Smooth muscle cell (in vitro differentiated cells): Measurements from ENCODE around the gene THAP12. TPM values are rescaled to one million over a fixed set of nuclear protein-coding genes. Genes with fewer than 3 reads are reported as not detected.

Source experiments
- DNase-seq: peaks from one replicate; lab custom pipeline; 2025; ENCODE audit not compliant: unreplicated experiment; lab: John Stamatoyannopoulos, UW
- H2AFZ ChIP-seq: fragments of 200-600 bp; sonication (generic); 2 replicates; pipeline ENCODE4 v1.6.0; 2016; ENCODE audit warnings: antibody characterized with exemption, low read depth, mild to moderate bottlenecking
- H3F3A ChIP-seq: fragments of 200-600 bp; sonication (generic); 2 replicates; pipeline ENCODE4 v1.6.0; 2017; ENCODE audit warnings: antibody characterized with exemption, low read depth
- H3K27ac ChIP-seq: fragments of 200-600 bp; sonication (generic); 2 replicates; pipeline ENCODE4 v1.5.1; 2016; ENCODE audit warnings: low read depth, mild to moderate bottlenecking
- H3K27me3 ChIP-seq: fragments of 200-600 bp; sonication (generic); 2 replicates; pipeline ENCODE4 v1.6.1; 2016; ENCODE audit warnings: low read depth, mild to moderate bottlenecking
- H3K36me3 ChIP-seq: fragments of 200-600 bp; sonication (generic); 2 replicates; pipeline ENCODE4 v1.5.1; 2016; ENCODE audit warnings: low read depth
- H3K4me1 ChIP-seq: fragments of 200-600 bp; sonication (generic); 2 replicates; pipeline ENCODE4 v1.5.1; 2016; ENCODE audit warnings: low read depth
- H3K4me2 ChIP-seq: fragments of 200-600 bp; sonication (generic); 2 replicates; pipeline ENCODE4 v1.6.0; 2016; ENCODE audit warnings: mild to moderate bottlenecking
- H3K4me3 ChIP-seq: fragments of 200-600 bp; sonication (generic); 2 replicates; pipeline ENCODE4 v1.5.1; 2016; ENCODE audit warnings: mild to moderate bottlenecking
- H3K79me2 ChIP-seq: fragments of 200-600 bp; sonication (generic); 2 replicates; pipeline ENCODE4 v1.6.0; 2016; ENCODE audit warnings: low read depth, mild to moderate bottlenecking
- H3K9ac ChIP-seq: fragments of 200-600 bp; sonication (generic); 2 replicates; pipeline ENCODE4 v1.6.0; 2016; ENCODE audit warnings: low read depth
- H3K9me3 ChIP-seq: fragments of 200-600 bp; sonication (generic); replicated peaks from 2 replicates; pipeline ENCODE4 v1.5.1; 2016; ENCODE audit warnings: low read depth
- H4K20me1 ChIP-seq: fragments of 200-600 bp; sonication (generic); 2 replicates; pipeline ENCODE4 v1.6.0; 2016; ENCODE audit warnings: low read depth
- CTCF ChIP-seq: fragments of 200-600 bp; sonication (generic); IDR thresholded peaks from 2 replicates; pipeline ENCODE4 v1.5.1; 2017; ENCODE audit warnings: borderline replicate concordance, mild to moderate bottlenecking, antibody characterized with exemption; ENCODE audit not compliant: insufficient read depth, poor library complexity, severe bottlenecking
- WGBS: methylation state at CpG from one replicate; pipeline ENCODE4 v1.1.7; 2016; ENCODE audit warnings: low lambda C conversion rate; 5-methylcytosine and 5-hydroxymethylcytosine counted together
- polyA plus RNA-seq: library from polyadenylated mRNA; unstranded; fragments of >200 nt; fragmentation: Nextera tagmentation; extraction: Ambion mirVana; gene quantifications from 2 replicates; pipeline ENCODE4 v1.2.1, GENCODE V29; 2016
- total RNA-seq: library from RNA; depleted of rRNA; stranded (reverse); fragments of >200 nt; gene quantifications from 2 replicates; pipeline ENCODE4 v1.2.3, GENCODE V29; 2014

THAP12 gene
- total and polyA plus RNA-seq, 2 experiments from 2014 or later: 17.2 to 55.0 TPM

- peaks cover 57% of the 10 kb centered on the region for H4K20me1 ChIP-seq
- WGBS: 94% methylated on average over 16 of the region's 16 CpGs
- no peaks in the 10 kb centered on the region for H3K36me3 ChIP-seq
- H3K79me2 ChIP-seq: peaks cover 53% of the 10 kb centered on the region
- H3K9ac ChIP-seq: no peak overlapping the region
- peaks cover 1% of the 10 kb centered on the region for H3F3A ChIP-seq
- H3K27me3 ChIP-seq: no peaks in the 10 kb centered on the region
- TF ChIP-seq CTCF: no peak
- no peak for DNase-seq
- H2AFZ ChIP-seq: no peak overlapping the region
- H3K4me2 ChIP-seq: no peak overlapping the region
- H3K4me1 ChIP-seq: no peaks in the 10 kb centered on the region
- no peaks in the 10 kb centered on the region for H3K9me3 ChIP-seq
- H3K4me3 ChIP-seq: no peak overlapping the region
- H3K27ac ChIP-seq: no peak overlapping the region
Measured at GRCh38 chr11:76365038-76365679, 15.8 kb downstream of the THAP12 start.

GRCh38 chr11:76362716-76363115 is 18.2 kb downstream of the THAP12 start:
- H3F3A ChIP-seq: no peaks in the 10 kb centered on the region
- H4K20me1 ChIP-seq: peaks cover 37% of the 10 kb centered on the region
- no peak for DNase-seq
- peaks cover 32% of the 10 kb centered on the region for H3K79me2 ChIP-seq
- no peaks in the 10 kb centered on the region for H3K9me3 ChIP-seq
- H3K27me3 ChIP-seq: no peaks in the 10 kb centered on the region
- no peak overlapping the region for H2AFZ ChIP-seq
- WGBS: 99% methylated on average over 7 of the region's 7 CpGs
- H3K27ac ChIP-seq: no peak overlapping the region
- no peak for TF ChIP-seq CTCF
- no peak overlapping the region for H3K9ac ChIP-seq
- no peak overlapping the region for H3K4me2 ChIP-seq
- H3K36me3 ChIP-seq: no peaks in the 10 kb centered on the region
- no peak overlapping the region for H3K4me3 ChIP-seq
- no peaks in the 10 kb centered on the region for H3K4me1 ChIP-seq

- no peak overlapping the region for H2AFZ ChIP-seq
- peaks cover 28% of the 10 kb centered on the region for H4K20me1 ChIP-seq
- H3K4me1 ChIP-seq: no peaks in the 10 kb centered on the region
- no peaks in the 10 kb centered on the region for H3K9me3 ChIP-seq
- H3K36me3 ChIP-seq: no peaks in the 10 kb centered on the region
- H3K9ac ChIP-seq: no peak overlapping the region
- H3K27ac ChIP-seq: no peak overlapping the region
- no peak overlapping the region for H3K4me2 ChIP-seq
- no peak for TF ChIP-seq CTCF
- H3F3A ChIP-seq: no peaks in the 10 kb centered on the region
- H3K79me2 ChIP-seq: peaks cover 22% of the 10 kb centered on the region
- no peak for DNase-seq
- no peak overlapping the region for H3K4me3 ChIP-seq
- 93% methylated on average over 2 of the region's 2 CpGs for WGBS
- no peaks in the 10 kb centered on the region for H3K27me3 ChIP-seq
Measured at GRCh38 chr11:76361776-76362175, 19.2 kb downstream of the THAP12 start.

- H3K9me3 ChIP-seq: no peaks in the 10 kb centered on the region
- H3K27me3 ChIP-seq: no peaks in the 10 kb centered on the region
- no peak for DNase-seq
- no peaks in the 10 kb centered on the region for H3K36me3 ChIP-seq
- no peaks in the 10 kb centered on the region for H3K4me1 ChIP-seq
- H3K9ac ChIP-seq: no peak overlapping the region
- H3F3A ChIP-seq: no peaks in the 10 kb centered on the region
- H3K4me2 ChIP-seq: no peak overlapping the region
- no peak overlapping the region for H2AFZ ChIP-seq
- TF ChIP-seq CTCF: no peak
- peaks cover 26% of the 10 kb centered on the region for H4K20me1 ChIP-seq
- peaks cover 18% of the 10 kb centered on the region for H3K79me2 ChIP-seq
- no peak overlapping the region for H3K27ac ChIP-seq
- no peak overlapping the region for H3K4me3 ChIP-seq
Measured at GRCh38 chr11:76361374-76361773, 19.6 kb downstream of the THAP12 start.
